Erythroblast (primary cell): ENCODE results near the gene HYCC1.

Source experiments
- GATA1 ChIP-seq: IDR thresholded peaks from 2 replicates; pipeline ENCODE4 v1.6.1; 2011; ENCODE audit warnings: low read depth, mild to moderate bottlenecking, control low read depth, low read length, moderate library complexity
- POLR2A ChIP-seq: IDR thresholded peaks from 2 replicates; pipeline ENCODE4 v1.6.1; 2011; ENCODE audit warnings: mild to moderate bottlenecking, low read length

- no peak for TF ChIP-seq POLR2A
- TF ChIP-seq GATA1: no peak
Observed at GRCh38 chr7:22985436-22985835, 28.5 kb downstream of the HYCC1 start.
